ENCODE data around the gene MYO18B. TPM values are rescaled to one million over a fixed set of nuclear protein-coding genes. Genes with fewer than 3 reads are reported as not detected.

Gene MYO18B
- total and polyA plus RNA-seq, 2 of the 8 experiments (the other 6 are each of a cell fraction or from before 2014, with no cell fraction given): 0.62 to 0.78 TPM

- H3K4me1 ChIP-seq (replicated peaks in 1 of 4; ENCODE audit: control insufficient read depth in 3 of 4, insufficient read depth in 4 of 4, low read length in 3 of 4): 0 out of 7 replicates have a peak, but pooled peaks cover 0 to 4% (median 0%) of the 10 kb centered on the region in 4 experiments
- no peak overlapping the region for H4K91ac ChIP-seq (replicated peaks; ENCODE audit: insufficient read length, low read length)
- no peaks in the 10 kb centered on the region for H3K23me2 ChIP-seq (ENCODE audit: low read depth, low read length)
- DNase-seq (ENCODE audit: low read depth in 1 of 2, low spot score in 2 of 2) (no peak), FAIRE-seq (no peak)
- no peak for TF ChIP-seq MAFK (IDR thresholded peaks at IDR 0.05; ENCODE audit: low read depth, low read length)
- no peak for TF ChIP-seq TAF7 (optimal IDR thresholded peaks at IDR 0.05; ENCODE audit: borderline replicate concordance, low read depth, low read length)
- TF ChIP-seq GTF2F1 (IDR thresholded peaks at IDR 0.05; ENCODE audit: borderline replicate concordance, low read depth, low read length): no peak
- TF ChIP-seq KDM4A (IDR thresholded peaks at IDR 0.05; ENCODE audit: low read depth, low read length, severe bottlenecking): no peak
- TF ChIP-seq POU5F1 (IDR thresholded peaks at IDR 0.05; ENCODE audit: low read depth, low read length): no peak
- no peak for TF ChIP-seq RFX5 (IDR thresholded peaks at IDR 0.05; ENCODE audit: borderline replicate concordance, low read depth, low read length)
- H3K9me3 ChIP-seq (ENCODE audit: insufficient read depth in 2 of 2, low read depth in 1 of 2, low read length in 1 of 2): no peaks in the 10 kb centered on the region
- no peak overlapping the region for H3K4me3 ChIP-seq (ENCODE audit: extremely low read depth in 1 of 4, insufficient read depth in 2 of 4, low read depth in 3 of 4, low read length in 4 of 4)
- no peak overlapping the region for H3K56ac ChIP-seq (replicated peaks; ENCODE audit: insufficient read length, low read depth, low read length)
- no peaks in the 10 kb centered on the region for H3K79me2 ChIP-seq (ENCODE audit: control insufficient read depth in 1 of 2, insufficient read depth in 2 of 2, low read length in 2 of 2)
- no peak overlapping the region for H2AFZ ChIP-seq (ENCODE audit: low read length)
- no peak overlapping the region for H3K4ac ChIP-seq (replicated peaks; ENCODE audit: insufficient read length, low read depth, low read length)
- no peak overlapping the region for H3K27ac ChIP-seq (ENCODE audit: low read depth, low read length)
- H2BK15ac ChIP-seq (ENCODE audit: low read length): no peak overlapping the region
- 88% methylated on average over 1 of the region's 1 CpG; no CpG with 5 or more reads in 1 of the 2 experiments for WGBS, 2 experiments (ENCODE audit: extremely low coverage in 1 of 2, insufficient coverage in 1 of 2, insufficient read length in 1 of 2, insufficient replicate concordance in 2 of 2, low coverage in 1 of 2, low lambda C conversion rate in 2 of 2, missing lambda C conversion rate in 1 of 2)
- H2BK12ac ChIP-seq (ENCODE audit: low read depth, low read length): no peak overlapping the region
- H2BK120ac ChIP-seq (replicated peaks; ENCODE audit: low read depth, low read length): no peak overlapping the region
- H4K5ac ChIP-seq (ENCODE audit: insufficient read length, low read depth, low read length): no peak overlapping the region
- no peak overlapping the region for H3K9ac ChIP-seq (replicated peaks in 1 of 4; ENCODE audit: extremely low read depth in 1 of 4, low read depth in 3 of 4, low read length in 3 of 4)
- no peaks in the 10 kb centered on the region for H3K36me3 ChIP-seq (ENCODE audit: control insufficient read depth in 2 of 4, insufficient read depth in 4 of 4, low read length in 3 of 4)
- H4K20me1 ChIP-seq (replicated peaks in 1 of 2; ENCODE audit: control insufficient read depth in 1 of 2, insufficient read depth in 2 of 2, low read length in 2 of 2): no peaks in the 10 kb centered on the region
- no peak overlapping the region for H4K8ac ChIP-seq (ENCODE audit: extremely low read depth, insufficient read depth, low read length)
- POLR2A ChIA-PET (ENCODE audit: partially characterized antibody): no interaction called here
- H2BK20ac ChIP-seq (ENCODE audit: low read length): no peak overlapping the region
- no peak overlapping the region for H3K18ac ChIP-seq (ENCODE audit: extremely low read depth, low read length)
- H2AK5ac ChIP-seq (ENCODE audit: low read depth, low read length): no peak overlapping the region
- CTCF ChIA-PET (ENCODE audit: partially characterized antibody): interaction anchor here (0.7 to 1.3 kb wide), 6 partner anchors 30 to 448 kb away, joined by 3 to 5 read pairs (median 3); no protein-coding TSS in a partner anchor
- H3K79me1 ChIP-seq (ENCODE audit: low read depth, low read length): no peaks in the 10 kb centered on the region
- H3K14ac ChIP-seq (ENCODE audit: insufficient read length): no peak overlapping the region
- H3K27me3 ChIP-seq (replicated peaks in 1 of 4; ENCODE audit: control insufficient read depth in 3 of 4, extremely low read depth in 1 of 4, insufficient read depth in 3 of 4, low read length in 3 of 4): no peaks in the 10 kb centered on the region
- no peak overlapping the region for H2BK5ac ChIP-seq (ENCODE audit: low read depth, low read length)
- H3K4me2 ChIP-seq (ENCODE audit: insufficient read depth in 1 of 2, low read depth in 2 of 2, low read length in 2 of 2): no peak overlapping the region
- no peak overlapping the region for H3K23ac ChIP-seq (ENCODE audit: insufficient read length)
These were observed 157.6 kb downstream of the MYO18B start for GRCh38 chr22:25899566-25899965.
